NCI-H69 (cell line): ENCODE results near the gene CTSW.
"Not testable (repeated sequence)": the region's sequence is repeated elsewhere in the genome, so short reads cannot be mapped to it uniquely, and the experiment has no call there.

Experiments used
- DNase-seq: peaks from one replicate; lab custom pipeline; 2025; lab: John Stamatoyannopoulos, UW

Gene CTSW

GRCh38 chr11:65885808-65886536 is 6.3 kb downstream of the CTSW start:
- DNase-seq: no peak

- DNase-seq: no peak
Measured at GRCh38 chr11:65886826-65887722, 7.4 kb downstream of the CTSW start.

- no peak for DNase-seq
Measured at GRCh38 chr11:65887723-65888162, 8.1 kb downstream of the CTSW start.

DNA sequence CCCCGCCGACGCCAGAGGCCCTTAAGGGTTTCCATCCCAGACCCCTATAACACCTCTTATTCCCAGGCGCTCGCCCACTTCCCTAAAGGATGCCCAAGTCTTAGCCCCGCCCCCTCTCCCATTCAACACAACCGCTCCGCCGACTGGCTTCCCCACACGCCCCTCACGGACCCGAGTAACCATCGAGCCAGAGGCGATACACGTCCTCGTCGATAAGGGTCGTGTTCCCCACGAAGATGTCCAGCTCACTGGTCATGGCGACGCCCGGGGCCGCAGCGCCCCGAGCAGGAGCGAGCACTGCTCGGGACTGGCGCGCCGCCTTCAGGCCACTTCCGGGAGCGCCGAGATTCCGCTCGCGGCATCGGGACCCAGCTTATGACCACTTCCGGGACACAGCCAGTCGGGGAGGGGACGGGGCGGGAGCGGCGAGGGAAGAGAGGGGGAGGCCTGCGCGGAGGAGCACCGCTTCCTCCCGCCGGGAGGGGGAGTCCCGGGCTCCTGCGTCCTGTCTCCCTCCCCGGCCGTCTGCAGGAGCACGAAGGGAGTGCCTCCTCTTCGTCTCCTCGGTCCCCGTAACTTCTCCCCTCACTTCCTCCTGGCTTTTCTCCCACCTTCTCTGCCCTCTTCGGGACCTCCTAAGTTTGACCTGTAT is 8.7 kb downstream of the CTSW start, which contains the start of gene FIBP:
TSS of gene FIBP (minus strand) at position 309 of the 652 bp plus-strand sequence. CDS start at position 256, 53 bp downstream.
- DNase-seq: peak; percentile 98

GRCh38 chr11:65890324-65891218 is 10.9 kb downstream of the CTSW start, which contains the start of gene CCDC85B:
TSS of gene CCDC85B (plus strand) at chr11:65890673. CDS start at chr11:65890784, 111 bp downstream.
- peak; percentile 98 for DNase-seq

GRCh38 chr11:65891219-65892136 is 11.8 kb downstream of the CTSW start:
- DNase-seq: peak; percentile 72

GRCh38 chr11:65892137-65892540 is 12.5 kb downstream of the CTSW start:
- DNase-seq: not testable (repeated sequence)

DNA sequence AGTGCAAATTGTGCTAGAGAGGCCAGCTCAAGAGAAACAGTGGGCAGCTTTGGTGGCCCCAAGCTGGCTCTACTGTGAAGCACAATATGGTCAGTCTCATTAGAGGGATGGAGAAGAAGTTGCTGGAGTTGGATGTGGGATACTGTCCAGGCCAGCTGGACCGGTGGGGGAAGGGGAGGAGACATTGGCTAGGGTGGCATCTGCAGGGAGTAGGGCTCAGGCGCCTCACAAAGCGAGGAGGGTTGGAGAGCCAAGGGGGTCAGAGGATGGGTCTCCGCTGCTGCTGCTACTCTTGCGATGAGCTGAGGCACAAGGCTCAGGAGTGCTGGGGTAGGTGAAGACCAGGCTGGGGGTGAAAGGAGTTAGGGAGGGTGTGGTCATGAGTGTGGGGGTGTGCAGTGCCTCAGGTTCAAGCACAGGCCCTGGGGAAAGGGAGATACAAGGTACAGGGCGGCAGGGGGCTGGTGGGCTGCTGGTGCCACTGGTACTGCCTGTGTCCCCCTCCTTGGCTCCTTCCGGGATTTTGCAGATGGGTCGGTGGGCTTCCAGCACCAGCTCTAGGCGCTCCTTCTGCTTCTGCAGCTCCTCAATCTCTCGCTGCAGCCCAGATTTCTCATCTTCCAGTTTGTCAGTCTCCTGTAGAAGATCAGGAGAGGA is 13.2 kb downstream of the CTSW start:
- no peak for DNase-seq

DNA sequence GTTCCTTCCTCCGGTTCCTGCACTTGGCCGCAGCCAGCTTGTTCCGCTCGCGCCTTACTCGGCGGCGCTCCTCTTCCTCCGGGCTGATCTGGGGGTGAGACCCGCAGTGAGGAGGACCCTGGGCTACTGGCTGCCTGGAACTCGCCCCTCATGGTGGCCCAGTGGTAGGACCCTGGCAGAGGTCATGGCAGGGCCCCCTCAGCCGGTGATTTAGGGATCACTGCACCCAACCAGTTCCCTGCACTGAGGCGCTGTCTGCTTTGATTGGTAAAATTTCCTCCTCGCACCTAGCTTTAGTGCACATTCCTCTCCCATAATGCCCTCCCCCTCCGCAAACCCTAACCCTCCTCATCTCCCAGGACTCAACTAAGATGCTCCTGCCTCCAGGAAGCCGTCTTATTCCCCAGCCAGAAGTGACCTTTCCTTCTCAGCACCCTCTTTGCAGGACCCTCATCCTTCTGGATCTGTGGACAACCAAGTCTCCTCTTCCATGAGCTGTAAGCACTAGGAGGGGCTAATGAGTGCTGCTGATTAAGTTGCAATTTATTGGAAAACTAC is 14.5 kb downstream of the CTSW start:
- DNase-seq: no peak

GRCh38 chr11:65895482-65895981 is 15.9 kb downstream of the CTSW start:
- DNase-seq: no peak

DNA sequence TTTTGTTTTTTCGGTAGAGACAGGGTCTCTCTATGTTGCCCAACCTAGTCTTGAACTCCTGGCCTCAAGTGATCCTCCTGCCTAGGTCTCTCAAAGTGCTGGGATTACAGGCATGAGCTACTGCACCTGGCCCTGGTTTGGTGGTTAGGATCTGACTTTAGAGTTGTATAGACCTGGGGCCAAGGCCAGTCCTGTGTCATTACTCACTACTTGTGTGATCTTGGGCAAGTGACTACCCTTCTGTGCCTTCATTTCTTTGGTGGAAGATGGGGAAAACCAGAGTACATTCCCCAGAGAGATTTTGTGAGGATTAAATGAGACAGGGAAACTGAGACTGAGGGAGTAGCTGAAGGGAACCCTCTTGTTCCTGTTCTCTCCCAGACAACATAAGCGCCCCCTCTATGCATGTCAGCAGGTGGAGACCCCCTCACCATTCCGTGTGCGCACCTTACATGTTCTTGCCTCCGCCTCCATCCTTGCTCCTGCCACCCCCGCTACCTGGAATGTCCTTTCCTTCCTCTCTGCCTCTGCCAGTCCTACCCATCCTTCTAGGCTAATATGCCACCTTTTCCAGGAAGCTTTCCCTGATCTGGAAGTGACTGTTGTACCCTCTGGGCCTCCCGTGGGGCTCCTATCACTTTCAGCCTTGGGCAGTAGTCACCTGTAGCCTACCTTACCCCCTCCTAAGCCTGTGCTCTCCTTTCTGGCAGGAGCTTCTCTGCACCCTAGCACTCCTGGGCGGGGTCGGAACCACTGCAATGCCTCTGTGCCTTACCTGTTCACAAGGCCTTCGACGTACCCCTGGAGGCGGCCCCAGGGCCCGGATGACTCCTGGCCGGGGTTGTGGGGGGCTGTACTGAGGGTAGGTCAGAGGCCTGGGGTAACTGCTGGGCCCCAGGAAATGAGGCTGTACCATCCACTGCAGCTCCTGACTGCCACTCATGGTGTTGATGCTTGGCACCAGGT is 16.7 kb downstream of the CTSW start:
- DNase-seq: no peak

DNA sequence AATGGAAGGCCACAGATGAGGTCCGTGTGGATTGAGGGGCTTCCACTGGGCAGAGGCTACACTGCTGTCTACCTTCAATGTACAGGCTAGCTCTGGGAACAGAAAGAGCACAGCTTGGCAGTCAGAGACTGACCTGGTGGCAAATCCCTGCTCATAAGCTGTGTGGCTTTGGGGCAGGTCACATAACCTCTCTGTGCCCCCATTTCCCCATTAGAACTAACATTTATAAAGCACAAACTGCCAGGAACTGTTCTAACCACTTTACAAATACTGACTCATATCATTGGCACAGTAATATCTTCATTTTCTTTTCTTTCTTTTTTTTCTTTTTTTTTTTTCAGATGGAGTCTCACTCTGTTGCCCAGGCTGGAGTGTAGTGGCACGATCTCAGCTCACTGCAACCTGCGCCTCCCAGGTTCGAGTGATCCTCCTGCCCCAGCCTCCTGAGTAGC is 17.4 kb downstream of the CTSW start:
- DNase-seq: no peak

- DNase-seq: no peak
Measured at GRCh38 chr11:65898656-65899355, 19.2 kb downstream of the CTSW start.

DNA sequence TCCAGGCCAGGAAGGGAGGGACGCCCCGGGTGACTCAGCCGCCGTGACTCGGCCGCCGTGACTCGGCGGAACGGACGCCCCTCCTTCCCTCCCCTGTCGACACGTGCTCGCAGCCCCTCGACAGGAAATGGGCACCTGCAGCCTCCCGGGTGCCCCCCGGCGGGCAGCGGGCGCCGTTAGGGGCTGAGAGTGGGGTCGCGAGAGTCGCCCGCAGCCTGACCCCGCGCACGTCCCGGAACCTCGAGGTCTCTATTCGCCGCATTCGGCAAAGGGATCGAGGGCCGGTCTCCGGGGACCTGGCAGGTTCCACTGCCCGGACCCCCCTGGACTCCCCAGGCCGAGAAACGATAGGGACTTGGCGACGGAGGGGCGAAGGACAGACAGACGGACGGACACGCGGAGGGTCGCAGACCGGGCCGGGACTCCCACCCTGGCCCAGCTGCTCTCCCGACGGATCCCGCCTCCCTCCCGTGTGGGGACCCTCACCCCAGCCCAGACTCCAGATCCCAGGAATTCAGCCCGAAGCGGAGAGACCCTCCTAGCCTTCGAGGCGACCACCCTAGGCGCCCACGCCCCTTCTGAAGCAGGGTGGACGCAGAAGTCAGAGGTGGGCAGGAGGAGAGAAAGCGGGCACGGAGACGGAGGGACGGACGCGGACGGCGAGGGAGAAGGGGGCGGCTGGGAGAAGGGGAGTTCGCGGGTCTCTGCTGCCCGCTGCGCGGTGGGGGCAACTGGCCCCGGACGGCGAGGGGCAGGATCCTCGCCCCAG is 19.9 kb downstream of the CTSW start:
- peak; percentile 47 for DNase-seq

DNA sequence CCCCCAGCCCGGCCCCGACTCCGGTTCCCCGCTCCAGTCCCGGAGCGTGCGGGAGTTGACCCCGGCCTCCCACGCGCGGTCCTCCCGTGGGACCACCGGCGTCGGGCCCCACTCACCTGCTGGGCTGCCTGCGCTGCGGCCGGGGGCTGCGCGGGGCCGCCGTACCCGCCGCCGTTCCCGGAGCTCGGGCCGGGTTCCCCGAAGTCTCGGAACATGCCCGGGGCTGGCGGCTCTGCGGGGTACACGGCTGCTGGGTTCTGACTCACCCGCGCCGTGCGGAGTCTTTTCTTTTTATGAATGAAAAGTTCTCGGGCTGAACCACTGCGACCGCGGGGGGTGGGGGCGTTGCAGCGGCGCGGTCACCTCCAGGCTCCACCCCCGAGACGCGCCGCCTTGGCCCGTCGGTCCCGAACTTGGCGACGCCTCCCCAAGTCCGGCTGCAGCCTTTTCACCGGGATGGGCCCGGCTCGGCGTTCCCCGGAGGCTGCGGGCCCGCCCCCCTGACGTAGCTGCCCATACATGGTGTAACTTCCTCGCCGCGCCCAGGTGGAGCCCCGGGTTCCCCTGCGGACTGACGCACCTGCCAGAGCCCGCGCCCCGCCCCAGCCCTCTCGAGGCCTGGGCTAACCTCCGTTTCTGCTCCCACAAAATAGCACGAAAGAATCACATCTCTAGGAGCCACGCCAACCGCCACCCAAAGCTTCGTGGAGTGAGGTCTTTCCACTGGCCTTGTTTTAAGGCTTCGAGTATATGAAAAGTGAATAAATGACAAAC is 20.7 kb downstream of the CTSW start, which contains the start of gene FOSL1:
TSS of gene FOSL1 (minus strand) at position 264 of the 774 bp plus-strand sequence. CDS start at position 215, 49 bp downstream.
- DNase-seq: peak; percentile 89

GRCh38 chr11:65900899-65901180 is 21.2 kb downstream of the CTSW start:
- DNase-seq: no peak
